ENCODE measurements around the gene TNFRSF18. TPM values are rescaled to one million over a fixed set of nuclear protein-coding genes. Genes with fewer than 3 reads are reported as not detected.

Gene TNFRSF18
- total RNA-seq, 4 donors from 2014 or later: 24.4 to 62.1 (median 33.5) TPM

GRCh38 chr1:1199141-1199960 is 7.0 kb downstream of the TNFRSF18 start:
- no peaks in the 10 kb centered on the region for H3K9me3 ChIP-seq
- no peaks in the 10 kb centered on the region for H3K36me3 ChIP-seq
- peaks cover 19% of the 10 kb centered on the region for H3K27me3 ChIP-seq
- H3K4me1 ChIP-seq: peaks cover 26% of the 10 kb centered on the region
- H3K4me3 ChIP-seq: no peak overlapping the region
- H3K27ac ChIP-seq: no peak overlapping the region
- no peak for DNase-seq (ENCODE audit: low spot score in 2 of 2)
- TF ChIP-seq POLR2AphosphoS5 (IDR thresholded peaks at IDR 0.05) (no peak), CTCF (IDR thresholded peaks at IDR 0.05) (no peak), EP300 (IDR thresholded peaks at IDR 0.05) (no peak), POLR2A (IDR thresholded peaks at IDR 0.05) (no peak)
- WGBS: 77% methylated on average over 5 of the region's 22 CpGs

GRCh38 chr1:1198423-1199140 is 7.8 kb downstream of the TNFRSF18 start:
- Histone ChIP-seq H3K27me3 (peaks cover 17% of the 10 kb centered on the region), H3K4me3 (no peak overlapping the region), H3K27ac (no peak overlapping the region), H3K36me3 (no peaks in the 10 kb centered on the region), H3K4me1 (peaks cover 23% of the 10 kb centered on the region), H3K9me3 (peaks cover 2% of the 10 kb centered on the region)
- no CpG with 5 or more reads among the region's 23 CpGs for WGBS
- DNase-seq (ENCODE audit: low spot score in 2 of 2): peak in 1 of 2 donors; percentile 45
- TF ChIP-seq CTCF (IDR thresholded peaks at IDR 0.05) (no peak), POLR2A (IDR thresholded peaks at IDR 0.05) (no peak), POLR2AphosphoS5 (IDR thresholded peaks at IDR 0.05) (no peak), EP300 (IDR thresholded peaks at IDR 0.05) (no peak)

GRCh38 chr1:1197551-1198422 is 8.6 kb downstream of the TNFRSF18 start:
- WGBS: 68% methylated on average over 6 of the region's 48 CpGs
- Histone ChIP-seq H3K4me3 (no peak overlapping the region), H3K27ac (no peak overlapping the region), H3K27me3 (peaks cover 10% of the 10 kb centered on the region), H3K4me1 (peaks cover 16% of the 10 kb centered on the region), H3K36me3 (no peaks in the 10 kb centered on the region), H3K9me3 (peaks cover 3% of the 10 kb centered on the region)
- TF ChIP-seq POLR2AphosphoS5 (IDR thresholded peaks at IDR 0.05) (no peak), POLR2A (IDR thresholded peaks at IDR 0.05) (no peak), CTCF (IDR thresholded peaks at IDR 0.05) (no peak), EP300 (IDR thresholded peaks at IDR 0.05) (no peak)
- DNase-seq (ENCODE audit: low spot score in 2 of 2): peak in 1 of 2 donors; percentile 55

- no peaks in the 10 kb centered on the region for H3K36me3 ChIP-seq
- H3K4me1 ChIP-seq: peaks cover 14% of the 10 kb centered on the region
- WGBS: 84% methylated on average over 6 of the region's 8 CpGs
- H3K27ac ChIP-seq: no peak overlapping the region
- H3K9me3 ChIP-seq: peaks cover 3% of the 10 kb centered on the region
- H3K4me3 ChIP-seq: no peak overlapping the region
- H3K27me3 ChIP-seq: peaks cover 6% of the 10 kb centered on the region
- TF ChIP-seq POLR2A (IDR thresholded peaks at IDR 0.05) (no peak), EP300 (IDR thresholded peaks at IDR 0.05) (no peak), POLR2AphosphoS5 (IDR thresholded peaks at IDR 0.05) (no peak), CTCF (IDR thresholded peaks at IDR 0.05) (no peak)
- DNase-seq (ENCODE audit: low spot score in 2 of 2): no peak
Observed at GRCh38 chr1:1197188-1197500, 9.2 kb downstream of the TNFRSF18 start.
